ENCODE data around the gene EXD3. TPM values are rescaled to one million over a fixed set of nuclear protein-coding genes. Genes with fewer than 3 reads are reported as not detected.

Gene EXD3
- total and polyA plus RNA-seq, 9 of the 15 experiments (the other 6 are each of a cell fraction or from before 2014, with no cell fraction given): 0.29 to 12.5 (median 3.9) TPM

DNA sequence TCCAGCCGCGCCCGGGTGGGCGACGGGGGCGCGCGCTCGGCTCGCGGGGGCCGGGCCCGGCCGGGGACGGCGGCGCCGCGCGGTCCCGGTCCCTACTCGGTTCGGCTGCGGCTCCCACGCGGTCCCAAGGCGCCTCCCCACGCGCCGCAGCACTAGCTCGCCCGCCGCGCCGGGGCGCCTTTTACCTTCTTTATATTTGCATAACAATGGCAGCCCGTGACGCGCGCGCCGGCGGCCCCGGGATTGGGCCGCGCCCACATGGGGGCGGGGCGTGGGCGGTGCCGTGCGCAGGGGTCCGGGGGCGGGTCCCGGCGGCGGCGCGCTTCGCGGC is 120.9 kb downstream of the EXD3 start, which contains the start of gene NRARP (continued):
- TF ChIP-seq, protein P1, sequence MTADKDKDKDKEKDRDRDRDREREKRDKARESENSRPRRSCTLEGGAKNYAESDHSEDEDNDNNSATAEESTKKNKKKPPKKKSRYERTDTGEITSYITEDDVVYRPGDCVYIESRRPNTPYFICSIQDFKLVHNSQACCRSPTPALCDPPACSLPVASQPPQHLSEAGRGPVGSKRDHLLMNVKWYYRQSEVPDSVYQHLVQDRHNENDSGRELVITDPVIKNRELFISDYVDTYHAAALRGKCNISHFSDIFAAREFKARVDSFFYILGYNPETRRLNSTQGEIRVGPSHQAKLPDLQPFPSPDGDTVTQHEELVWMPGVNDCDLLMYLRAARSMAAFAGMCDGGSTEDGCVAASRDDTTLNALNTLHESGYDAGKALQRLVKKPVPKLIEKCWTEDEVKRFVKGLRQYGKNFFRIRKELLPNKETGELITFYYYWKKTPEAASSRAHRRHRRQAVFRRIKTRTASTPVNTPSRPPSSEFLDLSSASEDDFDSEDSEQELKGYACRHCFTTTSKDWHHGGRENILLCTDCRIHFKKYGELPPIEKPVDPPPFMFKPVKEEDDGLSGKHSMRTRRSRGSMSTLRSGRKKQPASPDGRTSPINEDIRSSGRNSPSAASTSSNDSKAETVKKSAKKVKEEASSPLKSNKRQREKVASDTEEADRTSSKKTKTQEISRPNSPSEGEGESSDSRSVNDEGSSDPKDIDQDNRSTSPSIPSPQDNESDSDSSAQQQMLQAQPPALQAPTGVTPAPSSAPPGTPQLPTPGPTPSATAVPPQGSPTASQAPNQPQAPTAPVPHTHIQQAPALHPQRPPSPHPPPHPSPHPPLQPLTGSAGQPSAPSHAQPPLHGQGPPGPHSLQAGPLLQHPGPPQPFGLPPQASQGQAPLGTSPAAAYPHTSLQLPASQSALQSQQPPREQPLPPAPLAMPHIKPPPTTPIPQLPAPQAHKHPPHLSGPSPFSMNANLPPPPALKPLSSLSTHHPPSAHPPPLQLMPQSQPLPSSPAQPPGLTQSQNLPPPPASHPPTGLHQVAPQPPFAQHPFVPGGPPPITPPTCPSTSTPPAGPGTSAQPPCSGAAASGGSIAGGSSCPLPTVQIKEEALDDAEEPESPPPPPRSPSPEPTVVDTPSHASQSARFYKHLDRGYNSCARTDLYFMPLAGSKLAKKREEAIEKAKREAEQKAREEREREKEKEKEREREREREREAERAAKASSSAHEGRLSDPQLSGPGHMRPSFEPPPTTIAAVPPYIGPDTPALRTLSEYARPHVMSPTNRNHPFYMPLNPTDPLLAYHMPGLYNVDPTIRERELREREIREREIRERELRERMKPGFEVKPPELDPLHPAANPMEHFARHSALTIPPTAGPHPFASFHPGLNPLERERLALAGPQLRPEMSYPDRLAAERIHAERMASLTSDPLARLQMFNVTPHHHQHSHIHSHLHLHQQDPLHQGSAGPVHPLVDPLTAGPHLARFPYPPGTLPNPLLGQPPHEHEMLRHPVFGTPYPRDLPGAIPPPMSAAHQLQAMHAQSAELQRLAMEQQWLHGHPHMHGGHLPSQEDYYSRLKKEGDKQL (CRISPR knock-in tag; IDR thresholded peaks at IDR 0.05; ENCODE audit: borderline replicate concordance): no peak
- TF ChIP-seq ZNF354B (CRISPR knock-in tag; IDR thresholded peaks at IDR 0.05) (no peak), ARHGAP35 (IDR thresholded peaks at IDR 0.05; ENCODE audit: partially characterized antibody) (no peak), SMARCE1 (IDR thresholded peaks at IDR 0.05) (no peak), PRPF4 (IDR thresholded peaks at IDR 0.05; ENCODE audit: insufficient read depth, low read depth, low read length, poor library complexity, severe bottlenecking) (no peak)
- TF ChIP-seq, protein P2, sequence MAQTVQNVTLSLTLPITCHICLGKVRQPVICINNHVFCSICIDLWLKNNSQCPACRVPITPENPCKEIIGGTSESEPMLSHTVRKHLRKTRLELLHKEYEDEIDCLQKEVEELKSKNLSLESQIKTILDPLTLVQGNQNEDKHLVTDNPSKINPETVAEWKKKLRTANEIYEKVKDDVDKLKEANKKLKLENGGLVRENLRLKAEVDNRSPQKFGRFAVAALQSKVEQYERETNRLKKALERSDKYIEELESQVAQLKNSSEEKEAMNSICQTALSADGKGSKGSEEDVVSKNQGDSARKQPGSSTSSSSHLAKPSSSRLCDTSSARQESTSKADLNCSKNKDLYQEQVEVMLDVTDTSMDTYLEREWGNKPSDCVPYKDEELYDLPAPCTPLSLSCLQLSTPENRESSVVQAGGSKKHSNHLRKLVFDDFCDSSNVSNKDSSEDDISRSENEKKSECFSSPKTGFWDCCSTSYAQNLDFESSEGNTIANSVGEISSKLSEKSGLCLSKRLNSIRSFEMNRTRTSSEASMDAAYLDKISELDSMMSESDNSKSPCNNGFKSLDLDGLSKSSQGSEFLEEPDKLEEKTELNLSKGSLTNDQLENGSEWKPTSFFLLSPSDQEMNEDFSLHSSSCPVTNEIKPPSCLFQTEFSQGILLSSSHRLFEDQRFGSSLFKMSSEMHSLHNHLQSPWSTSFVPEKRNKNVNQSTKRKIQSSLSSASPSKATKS (CRISPR knock-in tag; IDR thresholded peaks at IDR 0.05): no peak
- TF ChIP-seq, protein P3, sequence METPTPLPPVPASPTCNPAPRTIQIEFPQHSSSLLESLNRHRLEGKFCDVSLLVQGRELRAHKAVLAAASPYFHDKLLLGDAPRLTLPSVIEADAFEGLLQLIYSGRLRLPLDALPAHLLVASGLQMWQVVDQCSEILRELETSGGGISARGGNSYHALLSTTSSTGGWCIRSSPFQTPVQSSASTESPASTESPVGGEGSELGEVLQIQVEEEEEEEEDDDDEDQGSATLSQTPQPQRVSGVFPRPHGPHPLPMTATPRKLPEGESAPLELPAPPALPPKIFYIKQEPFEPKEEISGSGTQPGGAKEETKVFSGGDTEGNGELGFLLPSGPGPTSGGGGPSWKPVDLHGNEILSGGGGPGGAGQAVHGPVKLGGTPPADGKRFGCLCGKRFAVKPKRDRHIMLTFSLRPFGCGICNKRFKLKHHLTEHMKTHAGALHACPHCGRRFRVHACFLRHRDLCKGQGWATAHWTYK (CRISPR knock-in tag; IDR thresholded peaks at IDR 0.05): no peak
